ENCODE data around the gene APOC1.

DNA sequence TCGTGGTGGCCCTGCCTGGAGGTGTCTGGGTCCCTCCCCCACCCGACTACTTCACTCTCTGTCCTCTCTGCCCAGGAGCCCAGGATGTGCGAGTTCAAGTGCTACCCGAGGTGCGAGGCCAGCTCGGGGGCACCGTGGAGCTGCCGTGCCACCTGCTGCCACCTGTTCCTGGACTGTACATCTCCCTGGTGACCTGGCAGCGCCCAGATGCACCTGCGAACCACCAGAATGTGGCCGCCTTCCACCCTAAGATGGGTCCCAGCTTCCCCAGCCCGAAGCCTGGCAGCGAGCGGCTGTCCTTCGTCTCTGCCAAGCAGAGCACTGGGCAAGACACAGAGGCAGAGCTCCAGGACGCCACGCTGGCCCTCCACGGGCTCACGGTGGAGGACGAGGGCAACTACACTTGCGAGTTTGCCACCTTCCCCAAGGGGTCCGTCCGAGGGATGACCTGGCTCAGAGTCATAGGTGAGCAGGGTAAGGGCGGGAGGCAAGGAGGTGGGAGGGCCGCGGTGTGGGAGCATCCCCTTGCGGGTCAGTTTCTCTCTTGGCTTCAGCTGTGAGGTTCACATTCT is 49.1 kb upstream of the APOC1 start:
- TF ChIP-seq, protein P1, sequence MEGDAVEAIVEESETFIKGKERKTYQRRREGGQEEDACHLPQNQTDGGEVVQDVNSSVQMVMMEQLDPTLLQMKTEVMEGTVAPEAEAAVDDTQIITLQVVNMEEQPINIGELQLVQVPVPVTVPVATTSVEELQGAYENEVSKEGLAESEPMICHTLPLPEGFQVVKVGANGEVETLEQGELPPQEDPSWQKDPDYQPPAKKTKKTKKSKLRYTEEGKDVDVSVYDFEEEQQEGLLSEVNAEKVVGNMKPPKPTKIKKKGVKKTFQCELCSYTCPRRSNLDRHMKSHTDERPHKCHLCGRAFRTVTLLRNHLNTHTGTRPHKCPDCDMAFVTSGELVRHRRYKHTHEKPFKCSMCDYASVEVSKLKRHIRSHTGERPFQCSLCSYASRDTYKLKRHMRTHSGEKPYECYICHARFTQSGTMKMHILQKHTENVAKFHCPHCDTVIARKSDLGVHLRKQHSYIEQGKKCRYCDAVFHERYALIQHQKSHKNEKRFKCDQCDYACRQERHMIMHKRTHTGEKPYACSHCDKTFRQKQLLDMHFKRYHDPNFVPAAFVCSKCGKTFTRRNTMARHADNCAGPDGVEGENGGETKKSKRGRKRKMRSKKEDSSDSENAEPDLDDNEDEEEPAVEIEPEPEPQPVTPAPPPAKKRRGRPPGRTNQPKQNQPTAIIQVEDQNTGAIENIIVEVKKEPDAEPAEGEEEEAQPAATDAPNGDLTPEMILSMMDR (IDR thresholded peaks at IDR 0.05; ENCODE audit: low read length) = no peak
- TF ChIP-seq EZH2 (IDR thresholded peaks at IDR 0.05; ENCODE audit: borderline replicate concordance, low read length) = no peak
